HepG2 (cell line): ENCODE results near the gene ERCC4. TPM values are rescaled to one million over a fixed set of nuclear protein-coding genes. Genes with fewer than 3 reads are reported as not detected.
A peak's percentile ranks its signal among the peaks of the same experiment; 100 is the strongest.

ENCODE experiments used
- AGO2 ChIP-seq: fragments of 200-400 bp; formaldehyde crosslinking; optimal IDR thresholded peaks from 2 replicates; pipeline ENCODE3; 2017; ENCODE audit warnings: mild to moderate bottlenecking, low read depth, low read length, moderate library complexity
- ATF7 ChIP-seq, 2 experiments: fragments of 450-650 bp in 1 of 2; sonication (generic) in 1 of 2; formaldehyde crosslinking in 1 of 2; IDR thresholded peaks; 2 replicates each; pipeline versions ENCODE4 v1.4.0 to v1.6.1; 2016 to 2020; ENCODE audit warnings: antibody characterized with exemption in 1 of 2, mild to moderate bottlenecking in 1 of 2, missing genetic modification reagents in 1 of 2
- ATM ChIP-seq: fragments of 450-650 bp; IDR thresholded peaks from 2 replicates; pipeline ENCODE4 v1.7.1; 2017; ENCODE audit warnings: mild to moderate bottlenecking, borderline replicate concordance
- EP300 ChIP-seq, 3 experiments: sonication (generic) in 1 of 3; formaldehyde crosslinking in 1 of 3; IDR thresholded peaks; 2 replicates each; pipeline versions ENCODE4 v1.5.1 to v1.6.1; 2011 to 2020; ENCODE audit warnings: low read depth in 2 of 3, low read length in 2 of 3, borderline replicate concordance in 1 of 3, improper control_type of control experiment in 1 of 3, mild to moderate bottlenecking in 1 of 3, missing genetic modification reagents in 1 of 3, moderate library complexity in 1 of 3
- KDM1A ChIP-seq: IDR thresholded peaks from 2 replicates; pipeline ENCODE4 v1.6.1; 2016; ENCODE audit warnings: missing compliant biosample characterization
- MAFK ChIP-seq, 2 experiments: IDR thresholded peaks in 1 of 2; conservative IDR thresholded peaks in 1 of 2; 2 replicates each; pipeline ENCODE4 v1.6.1; 2011; ENCODE audit warnings: improper control_type of control experiment in 2 of 2, low read length in 2 of 2
- MED13 ChIP-seq: sonication (generic); formaldehyde crosslinking; IDR thresholded peaks from 2 replicates; pipeline ENCODE4 v1.5.0; 2020; ENCODE audit warnings: missing genetic modification reagents
- PAF1 ChIP-seq: IDR thresholded peaks from 2 replicates; pipeline ENCODE4 v1.6.1; 2016; ENCODE audit warnings: missing genetic modification reagents, missing compliant biosample characterization
- PHB2 ChIP-seq: fragments of 450-650 bp; IDR thresholded peaks from 2 replicates; pipeline ENCODE4 v1.6.1; 2018; ENCODE audit not compliant: partially characterized antibody
- POLR2AphosphoS2 ChIP-seq: IDR thresholded peaks from 2 replicates; pipeline ENCODE4 v1.6.1; 2011; ENCODE audit warnings: low read depth, low read length, improper control_type of control experiment
- REL ChIP-seq: sonication (generic); formaldehyde crosslinking; conservative IDR thresholded peaks from 2 replicates; pipeline ENCODE4 v1.8.0; 2022; ENCODE audit warnings: mild to moderate bottlenecking, missing genetic modification reagents, moderate library complexity
- THAP11 ChIP-seq: IDR thresholded peaks from 2 replicates; pipeline ENCODE4 v1.6.1; 2016; ENCODE audit warnings: missing biosample characterization, missing genetic modification reagents
- XBP1 ChIP-seq: sonication (generic); formaldehyde crosslinking; IDR thresholded peaks from 2 replicates; pipeline ENCODE4 v1.5.0; 2020; ENCODE audit warnings: missing genetic modification reagents
- ZNF10 ChIP-seq: sonication (generic); formaldehyde crosslinking; IDR thresholded peaks from 2 replicates; pipeline ENCODE4 v1.4.0; 2020; ENCODE audit warnings: mild to moderate bottlenecking, low read depth, missing genetic modification reagents, borderline replicate concordance
- ZNF136 ChIP-seq: sonication (generic); formaldehyde crosslinking; IDR thresholded peaks from 2 replicates; pipeline ENCODE4 v1.8.1; 2022; ENCODE audit warnings: low read depth, mild to moderate bottlenecking, moderate library complexity, missing genetic modification reagents
- ZNF24 ChIP-seq: fragments of 450-650 bp; IDR thresholded peaks from 2 replicates; pipeline ENCODE4 v1.6.1; 2017; ENCODE audit warnings: antibody characterized with exemption, mild to moderate bottlenecking
- ZNF251 ChIP-seq: sonication (generic); formaldehyde crosslinking; IDR thresholded peaks from 2 replicates; pipeline ENCODE4 v1.9.0; 2021; ENCODE audit warnings: mild to moderate bottlenecking, missing genetic modification reagents
- ZNF275 ChIP-seq: sonication (generic); formaldehyde crosslinking; IDR thresholded peaks from 2 replicates; pipeline ENCODE4 v1.8.0; 2022; ENCODE audit warnings: missing genetic modification reagents, mild to moderate bottlenecking, inconsistent platforms, borderline replicate concordance
- ZNF34 ChIP-seq: sonication (generic); formaldehyde crosslinking; IDR thresholded peaks from 2 replicates; pipeline ENCODE4 v1.4.0; 2020; ENCODE audit warnings: mild to moderate bottlenecking, missing genetic modification reagents, borderline replicate concordance
- ZNF567 ChIP-seq: sonication (generic); formaldehyde crosslinking; IDR thresholded peaks from 2 replicates; pipeline ENCODE4 v1.8.1; 2023; ENCODE audit warnings: mild to moderate bottlenecking, missing genetic modification reagents, borderline replicate concordance
- ZNF704 ChIP-seq: sonication (generic); formaldehyde crosslinking; IDR thresholded peaks from 2 replicates; pipeline ENCODE4 v1.8.1; 2023; ENCODE audit warnings: mild to moderate bottlenecking, inconsistent platforms, moderate library complexity, missing genetic modification reagents, borderline replicate concordance
- ZSCAN9 ChIP-seq: IDR thresholded peaks from 2 replicates; pipeline ENCODE4 v1.6.1; 2016; ENCODE audit warnings: borderline replicate concordance
- polyA plus RNA-seq, 8 experiments: library from polyadenylated mRNA; depleted of rRNA in 3 of 8; stranded (reverse) in 7 of 8; unstranded in 1 of 8; fragments of >200 nt; fragmentation: Illumina TruSeq in 4 of 8; extraction: Trizol in 4 of 8; gene quantifications; 2 replicates each; pipeline versions ENCODE4 v1.2.1 to v1.2.3, GENCODE V29; 2011 to 2016; ENCODE audit warnings: low read depth in 4 of 8, missing spikeins in 1 of 8, mixed read lengths in 1 of 8; ENCODE audit not compliant: insufficient read depth in 1 of 8
- total RNA-seq, 5 experiments: library from RNA; depleted of rRNA; stranded (reverse); fragments of >200 nt; fragmentation: Illumina TruSeq; extraction: Trizol; gene quantifications; 2 replicates each; pipeline ENCODE4 v1.2.3, GENCODE V29; 2016; ENCODE audit warnings: low read depth in 1 of 5

ERCC4 gene
- total and polyA plus RNA-seq, 2 of the 13 experiments (the other 11 are each of a cell fraction or from before 2014, with no cell fraction given): 5.4 to 15.2 TPM

- TF ChIP-seq EP300 (IDR thresholded peaks at IDR 0.05; ENCODE audit: low read depth in 2 of 2, low read length in 2 of 2) (no peak), EP300 (CRISPR knock-in tag; IDR thresholded peaks at IDR 0.05; ENCODE audit: borderline replicate concordance) (0 out of 2 replicates have a peak, but pooled peaks have one; percentile 36), ZNF275 (CRISPR knock-in tag) (peak; percentile 75; the same call in 1 of the 2 replicates), MED13 (CRISPR knock-in tag) (peak; percentile 35; the same call in 1 of the 2 replicates), THAP11 (CRISPR knock-in tag) (peak; percentile 92), ZNF136 (CRISPR knock-in tag) (0 out of 2 replicates have a peak, but pooled peaks have one; percentile 22), REL (CRISPR knock-in tag) (no peak), PHB2 (no peak), POLR2AphosphoS2 (no peak), ZNF567 (CRISPR knock-in tag) (peak; percentile 95), ZNF34 (CRISPR knock-in tag) (peak; percentile 84; the same call in 1 of the 2 replicates), ATF7 (IDR thresholded peaks at IDR 0.05) (no peak), ATF7 (CRISPR knock-in tag; IDR thresholded peaks at IDR 0.05) (peak; percentile 80; the same call in 1 of the 2 replicates), ZNF704 (CRISPR knock-in tag) (peak; percentile 96), AGO2 (peak; percentile 79), ZSCAN9 (CRISPR knock-in tag) (peak; percentile 60; the same call in 1 of the 2 replicates), ZNF251 (CRISPR knock-in tag) (no peak), XBP1 (no peak; the same call in 1 of the 2 replicates), MAFK (conservative IDR thresholded peaks at IDR 0.05 in 1 of 2, IDR thresholded peaks at IDR 0.05 in 1 of 2; ENCODE audit: low read length in 2 of 2) (no peak), PAF1 (CRISPR knock-in tag) (no peak), ZNF10 (CRISPR knock-in tag) (peak; percentile 76; the same call in 1 of the 2 replicates), ATM (no peak), ZNF24 (no peak), KDM1A (no peak)
Measured at GRCh38 chr16:13919683-13920509, at the start of gene ERCC4 (continued).
